Spleen (tissue), 7 donors: ENCODE data around the gene FAM204A.

Source experiments
- POLR2A ChIP-seq, 3 donors: fragments of 450-650 bp; IDR thresholded peaks; one replicate each; pipeline ENCODE4 v1.5.1; 2017; ENCODE audit warnings: antibody characterized with exemption in 3 of 3, mild to moderate bottlenecking in 1 of 3
- POLR2AphosphoS5 ChIP-seq, 3 donors: sonication (generic); formaldehyde crosslinking; IDR thresholded peaks; one replicate each; pipeline ENCODE4 v1.5.1; 2017; ENCODE audit warnings: antibody characterized with exemption in 3 of 3
- TF ChIP-seq, protein P1 (sequence below), 11 experiments: fragments of 200-600 bp in 7 of 11; fragments of 450-650 bp in 4 of 11; sonication (generic) in 4 of 11; IDR thresholded peaks in 8 of 11; conservative IDR thresholded peaks in 3 of 11; 1 replicate in 7 of 11; 2 replicates in 4 of 11; pipeline versions ENCODE4 v1.4.0 to v1.8.0; 2016 to 2021; ENCODE audit warnings: antibody characterized with exemption in 11 of 11, inconsistent platforms in 4 of 11, mild to moderate bottlenecking in 1 of 11
- donor health status: DM: no; HTN: no; CAD: no; lungs with moderate emphysema.
- donor health status: DM: no; HTN: no; CAD: no.
- donor health status: DM: no; HTN: no; CAD: no.

- TF ChIP-seq, protein P1, sequence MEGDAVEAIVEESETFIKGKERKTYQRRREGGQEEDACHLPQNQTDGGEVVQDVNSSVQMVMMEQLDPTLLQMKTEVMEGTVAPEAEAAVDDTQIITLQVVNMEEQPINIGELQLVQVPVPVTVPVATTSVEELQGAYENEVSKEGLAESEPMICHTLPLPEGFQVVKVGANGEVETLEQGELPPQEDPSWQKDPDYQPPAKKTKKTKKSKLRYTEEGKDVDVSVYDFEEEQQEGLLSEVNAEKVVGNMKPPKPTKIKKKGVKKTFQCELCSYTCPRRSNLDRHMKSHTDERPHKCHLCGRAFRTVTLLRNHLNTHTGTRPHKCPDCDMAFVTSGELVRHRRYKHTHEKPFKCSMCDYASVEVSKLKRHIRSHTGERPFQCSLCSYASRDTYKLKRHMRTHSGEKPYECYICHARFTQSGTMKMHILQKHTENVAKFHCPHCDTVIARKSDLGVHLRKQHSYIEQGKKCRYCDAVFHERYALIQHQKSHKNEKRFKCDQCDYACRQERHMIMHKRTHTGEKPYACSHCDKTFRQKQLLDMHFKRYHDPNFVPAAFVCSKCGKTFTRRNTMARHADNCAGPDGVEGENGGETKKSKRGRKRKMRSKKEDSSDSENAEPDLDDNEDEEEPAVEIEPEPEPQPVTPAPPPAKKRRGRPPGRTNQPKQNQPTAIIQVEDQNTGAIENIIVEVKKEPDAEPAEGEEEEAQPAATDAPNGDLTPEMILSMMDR (IDR thresholded peaks at IDR 0.05 in 8 of 11, conservative IDR thresholded peaks at IDR 0.05 in 3 of 11), result no peak
- TF ChIP-seq POLR2A (IDR thresholded peaks at IDR 0.05), result no peak
- peak in 1 of 3 donors; percentile 3 for TF ChIP-seq POLR2AphosphoS5 (IDR thresholded peaks at IDR 0.05)
These were observed 37.6 kb downstream of the FAM204A start for GRCh38 chr10:118304521-118304920.
